ENCODE results near the gene GALNTL6. TPM values are rescaled to one million over a fixed set of nuclear protein-coding genes. Genes with fewer than 3 reads are reported as not detected.

Gene GALNTL6
- polyA plus RNA-seq, 1 donor (not counting 4 experiments of a cell fraction or from before 2014, with no cell fraction given), result not detected

GRCh38 chr4:172652369-172652768, 839.2 kb downstream of the GALNTL6 start:
- Histone ChIP-seq H3K4me3 (ENCODE audit: control insufficient read depth in 2 of 3, extremely low read depth in 1 of 3, insufficient read depth in 2 of 3, low read depth in 1 of 3, low read length in 3 of 3) (no peak overlapping the region), H3K79me2 (ENCODE audit: control insufficient read depth, insufficient read depth, low read length) (no peaks in the 10 kb centered on the region), H4K20me1 (ENCODE audit: control insufficient read depth, extremely low read depth, insufficient read depth, low read length) (no peaks in the 10 kb centered on the region), H3K9ac (ENCODE audit: control insufficient read depth, extremely low read depth, insufficient read depth, low read length) (no peak overlapping the region), H3K27me3 (ENCODE audit: control insufficient read depth, extremely low read depth, insufficient read depth, low read length) (no peaks in the 10 kb centered on the region), H3K4me2 (ENCODE audit: control insufficient read depth, extremely low read depth, insufficient read depth, low read depth, low read length) (no peak overlapping the region), H2AFZ (ENCODE audit: control insufficient read depth, low read length) (no peak overlapping the region), H3K9me3 (ENCODE audit: control insufficient read depth, low read depth, low read length) (no peaks in the 10 kb centered on the region), H3K9me1 (ENCODE audit: control insufficient read depth, extremely low read depth, insufficient read depth, low read length) (no peaks in the 10 kb centered on the region), H3K27ac (ENCODE audit: control insufficient read depth, insufficient read depth, low read length) (no peak overlapping the region), H3K36me3 (ENCODE audit: control insufficient read depth in 2 of 2, extremely low read depth in 1 of 2, insufficient read depth in 2 of 2, low read length in 2 of 2) (no peaks in the 10 kb centered on the region), H3K4me1 (ENCODE audit: control insufficient read depth, extremely low read depth, insufficient read depth, low read length) (no peaks in the 10 kb centered on the region)
- FAIRE-seq, result no peak
- no peak for TF ChIP-seq CTCF (optimal IDR thresholded peaks at IDR 0.05 in 1 of 3, IDR thresholded peaks at IDR 0.05 in 1 of 3, conservative IDR thresholded peaks at IDR 0.05 in 1 of 3; ENCODE audit: extremely low read depth in 1 of 3, insufficient read depth in 2 of 3, low read length in 3 of 3)
- TF ChIP-seq EZH2 (IDR thresholded peaks at IDR 0.05; ENCODE audit: low read length), result no peak
- no peak for DNase-seq (ENCODE audit: low read depth, low spot score)
- dilution Hi-C loops (cut with MboI; ENCODE audit: extremely low pct_ligation_motif_present, low sequenced_read_pairs), result no loop called here

GRCh38 chr4:172653676-172654075, 840.5 kb downstream of the GALNTL6 start:
- TF ChIP-seq EZH2 (IDR thresholded peaks at IDR 0.05; ENCODE audit: low read length), result no peak
- TF ChIP-seq CTCF (optimal IDR thresholded peaks at IDR 0.05 in 1 of 3, IDR thresholded peaks at IDR 0.05 in 1 of 3, conservative IDR thresholded peaks at IDR 0.05 in 1 of 3; ENCODE audit: extremely low read depth in 1 of 3, insufficient read depth in 2 of 3, low read length in 3 of 3), result no peak
- H3K36me3 ChIP-seq (ENCODE audit: control insufficient read depth in 2 of 2, extremely low read depth in 1 of 2, insufficient read depth in 2 of 2, low read length in 2 of 2), result no peaks in the 10 kb centered on the region
- H3K27me3 ChIP-seq (ENCODE audit: control insufficient read depth, extremely low read depth, insufficient read depth, low read length), result no peaks in the 10 kb centered on the region
- H3K79me2 ChIP-seq (ENCODE audit: control insufficient read depth, insufficient read depth, low read length), result no peaks in the 10 kb centered on the region
- no peaks in the 10 kb centered on the region for H4K20me1 ChIP-seq (ENCODE audit: control insufficient read depth, extremely low read depth, insufficient read depth, low read length)
- H2AFZ ChIP-seq (ENCODE audit: control insufficient read depth, low read length), result no peak overlapping the region
- dilution Hi-C loops (cut with MboI; ENCODE audit: extremely low pct_ligation_motif_present, low sequenced_read_pairs), result no loop called here
- no peaks in the 10 kb centered on the region for H3K9me1 ChIP-seq (ENCODE audit: control insufficient read depth, extremely low read depth, insufficient read depth, low read length)
- H3K27ac ChIP-seq (ENCODE audit: control insufficient read depth, insufficient read depth, low read length), result no peak overlapping the region
- no peaks in the 10 kb centered on the region for H3K4me1 ChIP-seq (ENCODE audit: control insufficient read depth, extremely low read depth, insufficient read depth, low read length)
- no peak for FAIRE-seq
- no peak overlapping the region for H3K9ac ChIP-seq (ENCODE audit: control insufficient read depth, extremely low read depth, insufficient read depth, low read length)
- no peak for DNase-seq (ENCODE audit: low read depth, low spot score)
- H3K9me3 ChIP-seq (ENCODE audit: control insufficient read depth, low read depth, low read length), result no peaks in the 10 kb centered on the region
- no peak overlapping the region for H3K4me2 ChIP-seq (ENCODE audit: control insufficient read depth, extremely low read depth, insufficient read depth, low read depth, low read length)
- H3K4me3 ChIP-seq (ENCODE audit: control insufficient read depth in 2 of 3, extremely low read depth in 1 of 3, insufficient read depth in 2 of 3, low read depth in 1 of 3, low read length in 3 of 3), result no peak overlapping the region

Measured in keratinocyte (primary cell).